H7 (cell line): ENCODE results near the gene PCLO. TPM values are rescaled to one million over a fixed set of nuclear protein-coding genes. Genes with fewer than 3 reads are reported as not detected.

Experiments used
- DNase-seq: peaks from one replicate; pipeline ENCODE4 v3.0.0; 2012
- H3K27me3 ChIP-seq: 2 replicates; pipeline ENCODE4 v1.6.0; 2011; ENCODE audit warnings: mild to moderate bottlenecking, low read length; ENCODE audit not compliant: control insufficient read depth, insufficient read depth
- H3K36me3 ChIP-seq: replicated peaks from 2 replicates; pipeline ENCODE4 v1.5.1; 2011; ENCODE audit warnings: low read length; ENCODE audit not compliant: control insufficient read depth, insufficient read depth
- H3K4me3 ChIP-seq: 2 replicates; pipeline ENCODE4 v1.5.1; 2011; ENCODE audit warnings: low read depth, mild to moderate bottlenecking, control low read depth, low read length, moderate library complexity; ENCODE audit not compliant: insufficient read depth
- total RNA-seq: library from RNA; depleted of rRNA; stranded (reverse); fragments of >200 nt; shearing (Covaris generic); gene quantifications from 2 replicates; pipeline ENCODE4 v1.2.3, GENCODE V29; 2014

Gene PCLO
- total RNA-seq, 1 experiment from 2014 or later, result 0.59 TPM

DNA sequence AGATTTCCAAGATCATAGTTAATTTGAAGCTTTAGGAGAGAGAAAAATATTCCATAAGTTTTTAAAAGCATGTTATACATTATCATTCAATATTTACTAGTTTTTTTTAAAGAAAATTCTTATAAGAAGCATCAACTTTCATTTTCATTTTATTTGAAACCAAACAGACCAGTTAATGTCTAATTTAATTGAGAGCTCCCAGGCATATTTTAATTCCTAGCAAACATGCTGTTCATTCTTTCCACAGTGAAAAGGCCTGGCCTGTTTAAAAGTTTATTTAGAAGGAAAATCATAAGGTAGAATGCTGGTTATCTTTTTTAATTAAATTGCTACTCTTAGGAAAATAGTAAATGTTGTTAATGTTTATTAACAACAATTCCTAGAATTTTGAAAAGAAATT is 324.4 kb downstream of the PCLO start:
- Histone ChIP-seq H3K27me3 (no peaks in the 10 kb centered on the region), H3K4me3 (no peak overlapping the region), H3K36me3 (no peaks in the 10 kb centered on the region)
- no peak for DNase-seq

DNA sequence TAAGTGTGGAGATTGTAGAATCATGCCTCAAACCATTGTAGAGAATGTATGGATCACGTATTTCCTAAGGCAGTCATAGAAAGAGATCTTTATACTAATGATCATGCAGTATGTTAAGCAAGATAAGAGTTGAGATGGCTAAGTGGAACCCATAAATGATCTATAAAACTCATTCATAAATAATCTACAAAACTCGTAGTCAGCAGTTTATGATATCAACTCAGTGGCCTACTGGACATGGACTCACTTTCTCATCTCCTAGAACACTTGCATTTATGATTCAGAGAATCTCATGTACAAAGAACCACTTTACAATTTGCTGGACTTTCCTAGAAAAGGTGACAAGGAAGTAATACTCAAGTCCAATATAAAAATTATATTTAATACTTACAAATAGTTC is 339.6 kb downstream of the PCLO start:
- no peak overlapping the region for H3K4me3 ChIP-seq
- H3K36me3 ChIP-seq, result no peaks in the 10 kb centered on the region
- no peaks in the 10 kb centered on the region for H3K27me3 ChIP-seq
- DNase-seq, result no peak

DNA sequence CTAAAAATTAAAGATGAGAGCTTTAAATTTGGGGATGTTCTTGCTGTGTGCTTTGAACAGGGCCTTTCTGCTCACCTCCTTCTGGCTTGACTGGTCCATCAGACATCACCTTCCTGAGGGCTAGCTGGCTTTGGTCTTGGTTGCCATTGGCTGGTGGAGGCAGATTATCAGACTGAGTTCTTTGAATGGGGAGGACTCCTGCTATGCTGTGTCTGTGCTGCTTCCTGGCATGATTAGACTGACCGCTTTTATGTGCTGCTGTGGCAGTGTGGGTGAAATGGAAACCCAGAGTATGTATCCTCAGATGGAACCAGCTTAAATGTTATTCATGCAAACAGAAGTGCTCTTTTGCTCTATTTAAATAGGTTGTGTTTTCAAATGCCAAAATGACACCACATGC is 341.6 kb downstream of the PCLO start:
- DNase-seq, result no peak
- no peak overlapping the region for H3K4me3 ChIP-seq
- no peaks in the 10 kb centered on the region for H3K27me3 ChIP-seq
- no peaks in the 10 kb centered on the region for H3K36me3 ChIP-seq

DNA sequence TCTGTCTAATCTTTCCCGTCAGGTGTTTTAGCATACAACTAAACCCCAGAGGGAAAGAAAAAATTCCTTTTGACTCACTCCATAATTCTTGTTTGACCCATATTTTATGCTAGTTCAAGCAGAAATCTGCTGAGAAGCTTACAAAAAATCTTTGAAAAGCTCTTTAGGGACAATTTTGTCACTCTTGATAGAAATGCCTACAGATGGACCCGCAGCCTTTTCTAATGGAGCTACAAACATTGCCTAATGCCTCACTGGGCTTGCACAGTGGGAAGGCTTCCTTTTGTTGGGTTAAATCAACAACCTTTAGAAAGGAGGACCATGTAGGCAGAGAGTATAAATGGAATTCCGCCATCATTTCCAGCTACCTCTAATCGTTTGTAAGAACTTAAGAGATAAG is 344.5 kb downstream of the PCLO start:
- Histone ChIP-seq H3K36me3 (no peaks in the 10 kb centered on the region), H3K4me3 (no peak overlapping the region), H3K27me3 (no peaks in the 10 kb centered on the region)
- no peak for DNase-seq

DNA sequence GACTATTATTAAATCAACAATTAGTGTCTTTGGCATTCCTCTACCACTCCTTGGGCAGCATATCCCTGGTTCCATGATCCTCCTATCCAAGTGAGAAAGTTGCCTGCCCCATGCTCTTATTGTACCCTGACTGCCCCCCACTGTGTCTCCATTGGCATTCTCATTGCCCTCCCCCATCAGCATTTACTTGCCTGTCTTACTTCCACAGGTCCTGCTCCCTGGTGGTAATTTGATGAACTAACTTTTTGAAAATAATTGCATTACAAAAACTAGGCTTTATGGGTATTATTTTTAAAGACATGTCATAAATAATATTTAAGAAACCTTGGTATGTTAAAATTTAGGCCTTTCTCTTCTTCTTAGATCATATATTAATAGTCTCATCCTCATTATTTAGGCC is 346.4 kb downstream of the PCLO start:
- no peaks in the 10 kb centered on the region for H3K36me3 ChIP-seq
- DNase-seq, result no peak
- H3K4me3 ChIP-seq, result no peak overlapping the region
- no peaks in the 10 kb centered on the region for H3K27me3 ChIP-seq

DNA sequence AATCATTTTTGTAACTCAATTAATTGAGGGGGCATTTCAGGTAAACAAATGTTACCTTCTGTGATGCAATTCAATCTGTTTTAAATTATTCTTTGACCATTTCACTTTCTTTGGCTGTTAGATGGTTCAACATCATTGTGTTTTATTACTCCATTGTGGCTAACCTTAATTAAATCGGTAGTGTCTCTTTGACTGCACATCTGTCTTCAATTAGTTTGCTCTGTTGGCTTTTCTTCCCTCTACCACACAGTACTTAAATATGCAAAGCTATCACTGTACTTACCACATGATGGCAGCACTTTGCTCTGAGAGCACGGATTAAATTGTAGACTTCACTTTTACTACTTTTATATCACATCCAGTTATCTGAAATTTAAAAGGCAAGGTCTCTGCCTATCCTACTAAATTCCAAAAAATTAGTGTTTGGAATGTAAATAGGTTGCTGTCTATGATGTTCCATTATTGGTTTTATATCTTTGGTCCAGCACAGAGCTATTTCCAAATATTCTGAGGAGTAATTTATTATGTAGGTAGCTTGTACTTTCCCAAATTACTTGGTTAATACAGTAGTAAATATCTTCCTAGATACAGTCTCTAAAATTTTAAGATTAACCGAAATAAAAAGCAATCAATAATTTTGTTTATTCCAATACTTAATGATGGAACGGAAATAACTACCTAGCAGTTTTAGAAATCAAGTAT is 352.0 kb downstream of the PCLO start:
- Histone ChIP-seq H3K4me3 (no peak overlapping the region), H3K36me3 (no peaks in the 10 kb centered on the region), H3K27me3 (no peaks in the 10 kb centered on the region)
- DNase-seq, result peak; percentile 1

DNA sequence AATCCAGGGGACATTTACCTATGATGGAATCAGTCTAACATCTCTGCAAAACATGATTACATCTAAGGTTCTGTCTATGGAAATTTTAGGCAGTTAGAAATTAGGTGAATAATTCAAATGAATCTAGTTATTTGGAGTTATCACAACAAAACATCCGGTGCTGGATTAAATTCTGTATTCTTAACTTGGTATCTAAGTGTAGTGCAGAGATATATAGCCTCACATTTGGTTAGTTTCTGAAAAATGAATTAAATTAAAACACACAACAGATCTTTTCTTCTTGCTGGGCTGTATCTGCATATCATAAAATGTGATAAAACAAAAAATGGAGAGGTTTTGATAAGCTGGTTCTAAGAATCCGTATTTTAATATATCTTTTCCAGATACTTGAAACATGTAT is 354.1 kb downstream of the PCLO start:
- Histone ChIP-seq H3K36me3 (no peaks in the 10 kb centered on the region), H3K27me3 (no peaks in the 10 kb centered on the region), H3K4me3 (no peak overlapping the region)
- DNase-seq, result no peak

DNA sequence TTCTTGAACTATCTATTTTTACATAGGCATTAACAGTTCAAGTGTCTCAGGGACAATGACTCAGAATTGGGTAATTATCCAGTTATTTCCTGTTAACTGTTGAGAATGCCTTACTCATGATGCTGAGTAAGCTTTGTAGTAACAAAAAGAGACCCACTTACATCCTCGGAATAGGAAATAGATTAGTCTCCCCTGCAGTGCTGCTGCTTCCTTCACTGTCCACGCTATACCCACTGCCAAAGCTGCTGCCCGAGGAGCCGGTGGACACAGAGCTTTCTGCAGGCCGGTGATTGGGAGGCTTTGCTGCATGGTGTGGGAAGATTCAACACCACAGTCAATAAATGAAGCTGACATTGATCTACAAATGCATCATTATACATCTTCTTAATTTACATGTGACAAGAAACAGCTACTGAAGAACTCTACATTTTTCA is 357.1 kb downstream of the PCLO start:
- Histone ChIP-seq H3K36me3 (no peaks in the 10 kb centered on the region), H3K27me3 (no peaks in the 10 kb centered on the region), H3K4me3 (no peak overlapping the region)
- DNase-seq, result no peak

DNA sequence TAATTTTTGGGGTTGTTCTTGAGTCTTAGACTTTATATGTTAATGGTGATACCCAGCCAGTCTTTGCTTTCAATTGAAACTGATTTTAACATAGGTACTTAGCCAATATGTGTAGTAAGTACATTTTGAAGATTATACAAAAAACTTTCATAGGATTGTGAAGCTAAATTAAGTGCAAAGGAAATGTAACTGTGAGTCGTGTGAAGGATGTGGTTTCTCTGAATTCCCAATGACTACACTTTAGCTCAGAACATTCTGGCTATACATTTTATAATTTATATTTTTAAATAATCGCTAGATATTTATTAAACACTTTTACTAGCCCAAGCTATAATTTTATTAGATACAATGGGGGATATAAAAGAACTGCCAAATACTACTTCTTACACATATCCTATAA is 359.3 kb downstream of the PCLO start:
- DNase-seq, result no peak
- Histone ChIP-seq H3K4me3 (no peak overlapping the region), H3K36me3 (no peaks in the 10 kb centered on the region), H3K27me3 (no peaks in the 10 kb centered on the region)

DNA sequence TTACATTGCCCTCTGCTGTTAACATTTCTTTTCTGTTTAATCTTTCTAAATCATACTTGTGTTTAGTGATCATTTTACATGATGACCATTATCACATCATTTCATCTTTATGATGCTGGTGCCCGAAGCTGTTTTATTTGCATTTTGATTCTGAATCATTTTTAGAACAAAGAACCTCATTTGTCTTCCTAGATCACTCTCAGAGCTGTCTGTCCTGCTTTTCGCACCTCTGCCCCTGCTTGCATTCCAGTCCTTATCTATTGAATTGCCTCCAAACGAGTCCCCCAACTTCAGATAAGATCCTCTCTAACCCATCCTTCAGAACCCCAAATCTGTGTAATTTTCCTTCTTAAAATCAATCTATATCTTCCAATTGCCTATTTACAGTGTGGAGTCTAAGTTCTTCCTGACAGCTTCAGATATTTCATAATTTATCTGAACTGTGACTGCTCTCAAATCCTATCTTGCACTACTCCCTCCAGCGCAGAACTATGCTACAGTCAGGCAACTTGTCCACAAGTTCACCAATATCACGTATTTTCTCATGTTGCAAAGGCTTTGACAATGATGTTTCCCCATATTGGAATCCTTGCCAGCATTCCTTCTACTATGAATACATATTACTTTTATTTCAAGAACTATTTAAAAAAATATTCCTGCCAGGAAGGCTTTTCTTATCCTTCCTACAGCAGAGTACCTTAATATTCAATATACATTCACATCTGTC is 372.6 kb downstream of the PCLO start:
- Histone ChIP-seq H3K4me3 (no peak overlapping the region), H3K27me3 (no peaks in the 10 kb centered on the region)
- DNase-seq, result no peak

DNA sequence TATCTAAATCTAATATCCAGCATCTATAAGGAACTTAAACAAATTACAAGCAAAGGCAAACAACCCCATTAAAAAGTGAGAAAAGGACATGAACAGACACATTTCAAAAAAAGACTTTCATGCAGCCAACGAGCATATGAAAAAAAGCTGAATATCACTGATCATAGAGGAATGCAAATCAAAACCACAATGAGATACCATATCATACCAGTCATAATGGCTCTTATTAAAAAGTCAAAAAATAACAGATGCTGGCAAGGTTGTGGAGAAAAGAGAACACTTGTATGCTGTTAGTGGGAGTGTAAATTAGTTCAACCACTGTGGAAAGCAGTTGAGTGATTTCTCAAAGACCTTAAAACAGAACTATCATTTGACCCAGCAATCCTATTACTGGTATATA is 384.7 kb downstream of the PCLO start:
- Histone ChIP-seq H3K27me3 (no peaks in the 10 kb centered on the region), H3K4me3 (no peak overlapping the region), H3K36me3 (no peaks in the 10 kb centered on the region)
- no peak for DNase-seq

More for the DNA sequence above, 372.6 kb downstream of the PCLO start:
- H3K36me3 ChIP-seq, result no peaks in the 10 kb centered on the region

DNA sequence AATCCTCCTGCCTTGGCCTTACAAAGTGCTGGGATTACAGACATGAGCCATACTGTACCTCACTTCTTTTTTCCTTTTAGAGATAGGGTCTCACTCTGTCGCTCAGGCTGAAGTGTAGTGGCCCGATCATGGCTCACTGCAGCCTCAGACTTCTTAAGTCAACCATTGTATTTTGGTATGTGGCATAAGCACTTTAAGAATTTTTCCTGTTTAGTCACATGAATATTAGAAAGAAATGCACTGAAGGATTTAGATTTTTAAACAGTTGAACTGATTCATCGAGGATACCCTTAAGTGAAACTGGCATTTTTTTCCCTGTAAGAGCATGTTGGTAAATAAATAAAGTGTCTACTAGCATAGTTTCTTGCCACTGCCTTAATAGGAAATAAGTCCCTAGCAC is 399.8 kb downstream of the PCLO start:
- no peak for DNase-seq
- no peaks in the 10 kb centered on the region for H3K27me3 ChIP-seq
- H3K36me3 ChIP-seq, result no peaks in the 10 kb centered on the region
- no peak overlapping the region for H3K4me3 ChIP-seq

DNA sequence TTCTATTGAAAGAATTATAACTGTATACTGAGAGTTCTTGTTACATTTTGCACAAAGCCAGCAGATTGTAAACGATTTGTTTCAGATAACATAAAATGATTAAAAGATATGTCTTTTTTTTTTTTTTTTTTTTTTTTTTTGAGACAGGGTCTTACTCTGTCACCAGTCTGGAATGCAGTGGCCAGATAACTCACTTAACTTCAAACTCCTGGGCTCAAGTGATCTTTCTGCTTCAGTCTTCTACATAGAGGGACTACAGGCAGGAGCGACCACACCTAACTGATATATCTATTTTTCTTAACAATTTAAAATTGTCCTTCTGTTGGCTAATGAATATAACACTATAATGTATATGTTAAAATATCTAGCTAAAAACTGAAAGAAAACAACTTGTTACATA is 401.9 kb downstream of the PCLO start:
- no peak overlapping the region for H3K4me3 ChIP-seq
- no peaks in the 10 kb centered on the region for H3K36me3 ChIP-seq
- H3K27me3 ChIP-seq, result no peaks in the 10 kb centered on the region
- DNase-seq, result no peak

DNA sequence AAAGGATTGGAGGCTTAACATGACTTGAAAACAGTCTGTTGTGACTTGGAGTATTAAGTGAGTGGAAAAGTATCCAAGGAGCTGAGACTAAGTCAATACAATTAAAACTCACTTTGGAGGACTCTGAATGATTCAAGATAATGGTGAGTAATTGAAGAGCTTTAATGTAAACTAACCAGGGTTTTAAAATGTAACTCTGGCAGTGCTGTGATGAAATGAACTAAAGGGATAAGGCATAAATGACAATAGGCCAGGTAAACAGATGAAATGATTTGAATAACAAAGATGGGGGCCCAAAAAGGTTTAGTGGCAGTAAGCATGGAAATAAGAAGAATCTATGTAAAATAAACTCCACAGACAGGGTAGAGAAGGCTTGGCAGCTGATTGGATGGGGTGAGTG is 402.6 kb downstream of the PCLO start:
- Histone ChIP-seq H3K27me3 (no peaks in the 10 kb centered on the region), H3K4me3 (no peak overlapping the region), H3K36me3 (no peaks in the 10 kb centered on the region)
- DNase-seq, result peak; percentile 8

DNA sequence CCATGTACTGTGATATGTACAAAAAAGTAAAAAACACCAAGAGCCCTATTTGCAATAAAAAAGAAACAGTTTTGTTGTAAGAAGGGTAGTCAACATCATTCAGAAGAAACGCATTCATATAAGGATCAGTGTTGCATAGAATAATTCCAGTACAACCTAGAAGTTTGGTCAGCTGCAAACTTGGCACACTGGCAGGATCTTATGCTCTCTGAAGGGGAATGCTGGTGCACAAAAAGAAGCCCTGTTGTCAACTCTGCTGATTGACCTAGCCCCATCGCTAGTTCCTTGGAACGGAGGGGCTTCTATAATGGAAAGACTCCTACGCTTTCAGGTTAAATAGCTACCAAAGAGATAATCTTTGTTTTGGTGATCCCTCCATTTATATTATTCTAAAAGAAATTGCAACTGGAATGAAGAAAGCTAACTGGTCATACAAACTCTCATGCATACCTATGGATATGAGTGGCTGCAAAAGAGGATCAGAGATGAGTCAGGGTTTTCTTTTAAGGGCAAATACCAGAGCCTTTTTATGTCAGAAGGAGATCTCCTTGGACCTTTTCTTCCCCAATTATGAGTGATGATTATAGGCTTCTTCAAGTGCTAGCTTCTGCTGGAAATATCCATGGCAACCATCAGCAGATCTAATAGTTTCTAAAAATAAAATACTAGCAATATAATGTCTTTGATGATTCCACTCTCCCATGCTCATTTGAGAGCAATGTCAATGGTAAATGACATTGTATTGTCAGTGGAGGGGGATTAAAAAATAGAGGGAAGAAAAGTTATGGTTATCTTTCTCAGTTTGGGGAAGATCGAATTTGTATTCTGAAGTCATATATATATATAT is 406.8 kb downstream of the PCLO start:
- Histone ChIP-seq H3K27me3 (no peaks in the 10 kb centered on the region), H3K4me3 (no peak overlapping the region), H3K36me3 (no peaks in the 10 kb centered on the region)
- no peak for DNase-seq
